BE2C (cell line): ENCODE measurements around the gene GRK3.

ENCODE experiments used
- DNase-seq: peaks from one replicate; pipeline ENCODE4 v3.0.0-alpha.2; 2020
- H3K27me3 ChIP-seq: fragments of 250-450 bp; sonication (Bioruptor Pico); 2 replicates; pipeline ENCODE4 v1.5.1; 2020; ENCODE audit warnings: mild to moderate bottlenecking
- H3K36me3 ChIP-seq: fragments of 250-450 bp; sonication (Bioruptor Pico); 2 replicates; pipeline ENCODE4 v1.5.1; 2020; ENCODE audit warnings: mild to moderate bottlenecking
- H3K4me1 ChIP-seq: fragments of 250-450 bp; sonication (Bioruptor Pico); 2 replicates; pipeline ENCODE4 v1.5.1; 2020
- H3K4me3 ChIP-seq: 2 replicates; pipeline ENCODE4 v1.5.1; 2011; ENCODE audit warnings: low read depth, low read length
- H3K9me3 ChIP-seq: fragments of 250-450 bp; sonication (Bioruptor Pico); 2 replicates; pipeline ENCODE4 v1.5.1; 2020
- TF ChIP-seq, protein P1 (sequence below): IDR thresholded peaks from 2 replicates; pipeline ENCODE4 v1.5.1; 2012; ENCODE audit warnings: mild to moderate bottlenecking, low read depth, low read length

GRK3 gene

GRCh38 chr22:25645964-25646363, 81.5 kb downstream of the GRK3 start:
- TF ChIP-seq, protein P1, sequence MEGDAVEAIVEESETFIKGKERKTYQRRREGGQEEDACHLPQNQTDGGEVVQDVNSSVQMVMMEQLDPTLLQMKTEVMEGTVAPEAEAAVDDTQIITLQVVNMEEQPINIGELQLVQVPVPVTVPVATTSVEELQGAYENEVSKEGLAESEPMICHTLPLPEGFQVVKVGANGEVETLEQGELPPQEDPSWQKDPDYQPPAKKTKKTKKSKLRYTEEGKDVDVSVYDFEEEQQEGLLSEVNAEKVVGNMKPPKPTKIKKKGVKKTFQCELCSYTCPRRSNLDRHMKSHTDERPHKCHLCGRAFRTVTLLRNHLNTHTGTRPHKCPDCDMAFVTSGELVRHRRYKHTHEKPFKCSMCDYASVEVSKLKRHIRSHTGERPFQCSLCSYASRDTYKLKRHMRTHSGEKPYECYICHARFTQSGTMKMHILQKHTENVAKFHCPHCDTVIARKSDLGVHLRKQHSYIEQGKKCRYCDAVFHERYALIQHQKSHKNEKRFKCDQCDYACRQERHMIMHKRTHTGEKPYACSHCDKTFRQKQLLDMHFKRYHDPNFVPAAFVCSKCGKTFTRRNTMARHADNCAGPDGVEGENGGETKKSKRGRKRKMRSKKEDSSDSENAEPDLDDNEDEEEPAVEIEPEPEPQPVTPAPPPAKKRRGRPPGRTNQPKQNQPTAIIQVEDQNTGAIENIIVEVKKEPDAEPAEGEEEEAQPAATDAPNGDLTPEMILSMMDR, result no peak
- Histone ChIP-seq H3K27me3 (no peaks in the 10 kb centered on the region), H3K4me3 (no peak overlapping the region), H3K9me3 (no peaks in the 10 kb centered on the region; the same call in 1 of the 2 replicates), H3K36me3 (peaks cover 74% of the 10 kb centered on the region), H3K4me1 (peaks cover 5% of the 10 kb centered on the region)
- no peak for DNase-seq

DNA sequence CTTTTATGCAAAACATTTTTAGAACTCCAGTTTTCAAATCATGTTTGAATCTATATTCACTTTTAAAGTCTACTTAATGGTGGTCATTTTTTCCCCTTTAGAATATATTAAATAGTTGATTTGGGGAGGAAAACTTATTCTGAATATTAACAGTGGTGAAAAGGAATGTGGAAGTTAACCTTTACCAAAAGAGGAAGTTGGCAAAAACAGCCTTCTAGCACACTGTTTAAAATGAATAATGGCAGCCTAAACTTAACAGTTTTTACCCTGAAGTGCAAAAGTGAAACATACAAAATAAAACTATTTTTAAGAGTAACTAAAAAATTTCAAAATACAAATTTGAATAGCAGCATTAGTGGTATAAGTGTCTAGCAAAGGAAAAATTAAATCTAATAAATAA, 86.4 kb downstream of the GRK3 start:
- DNase-seq, result no peak
- Histone ChIP-seq H3K4me1 (peaks cover 5% of the 10 kb centered on the region), H3K4me3 (no peak overlapping the region), H3K27me3 (no peaks in the 10 kb centered on the region), H3K9me3 (no peaks in the 10 kb centered on the region), H3K36me3 (peaks cover 57% of the 10 kb centered on the region)
- TF ChIP-seq, protein P1, result no peak

GRCh38 chr22:25651332-25652085, 87.0 kb downstream of the GRK3 start:
- Histone ChIP-seq H3K9me3 (no peaks in the 10 kb centered on the region), H3K4me3 (no peak overlapping the region), H3K27me3 (no peaks in the 10 kb centered on the region), H3K36me3 (peaks cover 51% of the 10 kb centered on the region), H3K4me1 (peaks cover 5% of the 10 kb centered on the region)
- DNase-seq, result no peak
- TF ChIP-seq, protein P1, result no peak

DNA sequence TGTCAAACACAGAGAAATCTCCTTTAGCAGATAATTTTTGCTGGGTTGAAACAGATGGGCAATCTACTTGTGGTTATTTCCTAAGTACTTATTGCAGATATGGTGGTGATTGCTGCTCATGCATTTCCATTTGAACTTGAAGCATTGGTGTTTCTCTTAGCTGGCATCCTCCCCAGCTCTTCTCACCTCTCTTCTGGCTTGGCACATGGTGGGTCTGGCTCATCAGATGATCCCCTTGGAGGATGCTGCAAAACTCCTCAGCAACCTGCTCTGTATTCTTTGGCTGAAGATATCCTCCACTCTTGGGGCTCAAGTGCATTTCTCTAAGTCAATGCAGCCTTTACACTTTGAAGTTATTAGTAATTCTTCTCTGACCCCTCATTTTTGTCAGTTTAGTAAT, 90.2 kb downstream of the GRK3 start:
- Histone ChIP-seq H3K9me3 (no peaks in the 10 kb centered on the region), H3K27me3 (no peaks in the 10 kb centered on the region)

GRCh38 chr22:25655371-25655935, 91.0 kb downstream of the GRK3 start:
- DNase-seq, result no peak
- Histone ChIP-seq H3K4me1 (peaks cover 28% of the 10 kb centered on the region), H3K27me3 (no peaks in the 10 kb centered on the region), H3K4me3 (no peak overlapping the region), H3K36me3 (peaks cover 29% of the 10 kb centered on the region), H3K9me3 (no peaks in the 10 kb centered on the region)
- TF ChIP-seq, protein P1, result no peak

More for the DNA sequence above, 90.2 kb downstream of the GRK3 start:
- Histone ChIP-seq H3K4me1 (peaks cover 20% of the 10 kb centered on the region), H3K4me3 (no peak overlapping the region), H3K36me3 (peaks cover 36% of the 10 kb centered on the region)
- TF ChIP-seq, protein P1, result no peak
- no peak for DNase-seq

DNA sequence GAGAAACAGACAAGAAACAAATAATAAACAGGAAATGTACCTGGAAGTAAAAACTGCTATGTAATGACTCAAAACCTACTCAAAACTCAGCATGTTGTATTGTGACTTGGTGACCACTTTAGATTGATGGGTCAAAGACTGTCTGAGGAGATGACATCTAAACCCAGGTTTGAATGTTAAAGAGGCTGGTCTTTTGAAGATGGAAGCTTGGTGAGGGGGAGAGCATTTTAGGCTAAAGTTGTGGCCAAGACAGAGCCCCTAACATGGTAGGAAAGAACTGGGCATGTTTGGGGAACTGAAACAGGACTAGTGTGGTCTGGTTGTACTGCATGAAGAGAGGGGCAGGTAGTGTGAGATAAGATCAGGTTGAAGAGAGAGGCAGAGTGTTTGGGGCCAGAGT, 92.2 kb downstream of the GRK3 start:
- TF ChIP-seq, protein P1, result no peak
- H3K36me3 ChIP-seq, result peaks cover 27% of the 10 kb centered on the region
- H3K9me3 ChIP-seq, result no peaks in the 10 kb centered on the region
- H3K4me3 ChIP-seq, result no peak overlapping the region
- no peak for DNase-seq
- H3K4me1 ChIP-seq, result peaks cover 33% of the 10 kb centered on the region
- H3K27me3 ChIP-seq, result no peaks in the 10 kb centered on the region
